CD14-positive monocyte (primary cell): Measurements from ENCODE around the gene LSS. TPM values are rescaled to one million over a fixed set of nuclear protein-coding genes. Genes with fewer than 3 reads are reported as not detected.
A peak's percentile ranks its signal among the peaks of the same experiment; 100 is the strongest.
"Not testable (repeated sequence)": the region's sequence is repeated elsewhere in the genome, so short reads cannot be mapped to it uniquely, and the experiment has no call there.

Experiments used
- DNase-seq, 3 donors: peaks; one replicate each; pipeline ENCODE4 v3.0.0-alpha.2; 2011 to 2022
- H2AFZ ChIP-seq: 2 replicates; pipeline ENCODE4 v1.6.0; 2012; ENCODE audit warnings: mild to moderate bottlenecking, low read depth, low read length, inconsistent platforms; ENCODE audit not compliant: insufficient read depth, poor library complexity, severe bottlenecking
- H3K27ac ChIP-seq, 2 donors: 1 replicate in 1 of 2; 2 replicates in 1 of 2; pipeline ENCODE4 v1.5.1; 2012 to 2013; ENCODE audit warnings: low read length in 2 of 2, control low read depth in 1 of 2, inconsistent platforms in 1 of 2, low read depth in 1 of 2, mild to moderate bottlenecking in 1 of 2
- H3K27me3 ChIP-seq, 2 donors: one replicate each; pipeline versions ENCODE4 v1.6.0 to v1.6.1; 2011 to 2013; ENCODE audit warnings: low read length in 2 of 2; ENCODE audit not compliant: control insufficient read depth in 2 of 2, insufficient read depth in 2 of 2
- H3K36me3 ChIP-seq, 2 donors: replicated peaks in 1 of 2; 1 replicate in 1 of 2; 2 replicates in 1 of 2; pipeline versions ENCODE4 v1.5.1 to v1.6.1; 2012 to 2013; ENCODE audit warnings: low read length in 2 of 2, control low read depth in 1 of 2, inconsistent platforms in 1 of 2, mild to moderate bottlenecking in 1 of 2; ENCODE audit not compliant: insufficient read depth in 2 of 2, control insufficient read depth in 1 of 2
- H3K4me1 ChIP-seq, 2 donors: 1 replicate in 1 of 2; 2 replicates in 1 of 2; pipeline versions ENCODE4 v1.5.1 to v1.6.1; 2012 to 2013; ENCODE audit warnings: low read length in 2 of 2, control low read depth in 1 of 2, inconsistent platforms in 1 of 2, mild to moderate bottlenecking in 1 of 2, moderate library complexity in 1 of 2; ENCODE audit not compliant: insufficient read depth in 2 of 2, control insufficient read depth in 1 of 2
- H3K4me2 ChIP-seq: replicated peaks from 2 replicates; pipeline ENCODE3; 2012; ENCODE audit warnings: low read length, moderate library complexity, mild to moderate bottlenecking; ENCODE audit not compliant: poor library complexity, severe bottlenecking; ENCODE audit errors: extremely low read depth
- H3K4me3 ChIP-seq, 3 experiments: fragments of 200-600 bp in 1 of 3; sonication (generic) in 1 of 3; replicated peaks in 1 of 3; 1 replicate in 2 of 3; 2 replicates in 1 of 3; pipeline ENCODE4 v1.5.1; 2011 to 2013; ENCODE audit warnings: low read length in 3 of 3, mild to moderate bottlenecking in 3 of 3, control low read depth in 2 of 3, low read depth in 2 of 3, inconsistent platforms in 1 of 3, moderate library complexity in 1 of 3
- H3K79me2 ChIP-seq: 2 replicates; pipeline ENCODE4 v1.6.0; 2012; ENCODE audit warnings: mild to moderate bottlenecking, control low read depth, inconsistent platforms, low read length, moderate library complexity; ENCODE audit not compliant: insufficient read depth
- H3K9ac ChIP-seq: 2 replicates; pipeline ENCODE4 v1.6.0; 2017; ENCODE audit warnings: low read length, mild to moderate bottlenecking; ENCODE audit not compliant: insufficient read depth, poor library complexity, severe bottlenecking
- H3K9me3 ChIP-seq, 2 donors: replicated peaks in 1 of 2; 1 replicate in 1 of 2; 2 replicates in 1 of 2; pipeline versions ENCODE4 v1.5.1 to v1.6.1; 2012 to 2013; ENCODE audit warnings: low read length in 2 of 2, control low read depth in 1 of 2; ENCODE audit not compliant: control insufficient read depth in 1 of 2, insufficient read depth in 1 of 2
- H4K20me1 ChIP-seq: 2 replicates; pipeline ENCODE4 v1.6.0; 2012; ENCODE audit warnings: mild to moderate bottlenecking, low read length, control low read depth, moderate library complexity; ENCODE audit not compliant: insufficient read depth
- H3K27ac Mint-ChIP-seq, 7 donors: one replicate each; pipeline ENCODE4 v1.8.0; 2020; ENCODE audit warnings: mild to moderate bottlenecking in 7 of 7, mixed read lengths in 7 of 7, moderate library complexity in 6 of 7, inconsistent platforms in 2 of 7
- H3K27me3 Mint-ChIP-seq, 3 donors: one replicate each; pipeline ENCODE4 v1.8.0; 2021 to 2022; ENCODE audit warnings: low read depth in 3 of 3, mild to moderate bottlenecking in 3 of 3, mixed read lengths in 3 of 3, moderate library complexity in 3 of 3, inconsistent platforms in 1 of 3
- H3K36me3 Mint-ChIP-seq, 2 donors: one replicate each; pipeline ENCODE4 v1.8.0; 2020; ENCODE audit warnings: mixed read lengths in 2 of 2, inconsistent platforms in 1 of 2, mild to moderate bottlenecking in 1 of 2
- H3K4me1 Mint-ChIP-seq: one replicate; pipeline ENCODE4 v1.8.0; 2020; ENCODE audit warnings: mild to moderate bottlenecking, mixed read lengths
- H3K4me3 Mint-ChIP-seq, 2 donors: one replicate each; pipeline ENCODE4 v1.8.0; 2020; ENCODE audit warnings: mild to moderate bottlenecking in 2 of 2, mixed read lengths in 2 of 2, moderate library complexity in 1 of 2
- H3K9me3 Mint-ChIP-seq, 7 donors: one replicate each; pipeline ENCODE4 v1.8.0; 2020 to 2022; ENCODE audit warnings: mixed read lengths in 7 of 7, mild to moderate bottlenecking in 6 of 7, moderate library complexity in 6 of 7, inconsistent platforms in 2 of 7
- WGBS: methylation state at CpG from one replicate; pipeline ENCODE4 v1.1.5; 2013; ENCODE audit warnings: missing lambda C conversion rate; ENCODE audit not compliant: insufficient coverage; 5-methylcytosine and 5-hydroxymethylcytosine counted together
- intact Hi-C, 2 donors: fragments of 100-400 bp; cut with micrococcal nuclease; formaldehyde crosslinking; loops; one replicate each; pipeline versions ENCODE4 v1.15.0 to v1.15.1; 2023
- polyA plus RNA-seq, 3 donors: library from polyadenylated mRNA; depleted of rRNA in 1 of 3; unstranded in 2 of 3; stranded (reverse) in 1 of 3; fragments of 300-500 nt in 2 of 3; fragments of >200 nt in 1 of 3; fragmentation: Illumina TruSeq in 2 of 3; gene quantifications; 1 replicate in 2 of 3; 2 replicates in 1 of 3; pipeline ENCODE4 v1.2.3, GENCODE V29; 2012 to 2021
- TF ChIP-seq, protein P1 (sequence below): fragments of 200-600 bp; IDR thresholded peaks from one replicate; pipeline ENCODE4 v1.8.0; 2022; ENCODE audit warnings: antibody characterized with exemption, mild to moderate bottlenecking

Gene LSS
- polyA plus RNA-seq, 3 donors = 4.1 to 20.0 (median 4.9) TPM

DNA sequence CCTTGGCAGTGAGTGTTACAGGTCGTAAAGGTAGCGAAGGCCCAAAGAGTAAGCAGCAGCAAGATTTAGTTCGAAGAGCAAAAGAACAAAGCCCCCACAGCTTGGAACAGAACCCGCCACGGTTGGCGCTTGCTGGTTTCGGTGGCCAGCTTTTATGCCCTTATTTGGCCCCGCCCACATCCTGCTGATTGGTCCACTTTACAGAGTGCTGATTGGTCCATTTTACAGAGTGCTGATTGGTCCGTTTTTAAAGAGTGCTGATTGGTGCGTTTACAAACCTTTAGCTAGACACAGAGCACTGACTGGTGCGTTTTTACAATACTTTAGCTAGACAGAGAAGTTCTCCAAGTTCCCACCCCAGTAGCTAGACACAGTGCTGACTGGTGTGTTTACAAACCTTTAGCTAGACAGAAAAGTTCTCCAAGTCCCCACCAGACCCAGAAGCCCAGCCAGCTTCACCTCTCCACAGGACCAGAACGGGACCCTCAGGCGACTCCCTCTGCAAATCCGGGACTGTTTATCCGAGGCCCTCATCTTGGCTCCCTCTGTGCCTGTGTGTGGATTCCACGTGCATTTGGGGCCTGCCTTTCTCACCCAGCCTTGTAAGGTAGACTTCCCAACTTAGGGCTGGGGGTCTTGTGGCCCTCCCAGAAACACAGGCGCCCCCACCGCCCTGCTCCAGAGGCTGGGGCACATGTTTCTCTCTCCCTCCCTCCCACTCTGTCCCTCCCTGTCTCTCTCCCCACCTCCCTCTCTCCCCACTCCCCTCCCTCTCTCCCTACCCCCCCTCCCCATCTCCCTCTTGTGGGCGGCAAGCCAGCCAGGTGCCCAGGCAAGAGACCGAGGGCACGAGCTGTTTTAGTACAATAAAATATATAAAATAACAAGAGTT lies 85.7 kb downstream of the LSS start:
- TF ChIP-seq, protein P1, sequence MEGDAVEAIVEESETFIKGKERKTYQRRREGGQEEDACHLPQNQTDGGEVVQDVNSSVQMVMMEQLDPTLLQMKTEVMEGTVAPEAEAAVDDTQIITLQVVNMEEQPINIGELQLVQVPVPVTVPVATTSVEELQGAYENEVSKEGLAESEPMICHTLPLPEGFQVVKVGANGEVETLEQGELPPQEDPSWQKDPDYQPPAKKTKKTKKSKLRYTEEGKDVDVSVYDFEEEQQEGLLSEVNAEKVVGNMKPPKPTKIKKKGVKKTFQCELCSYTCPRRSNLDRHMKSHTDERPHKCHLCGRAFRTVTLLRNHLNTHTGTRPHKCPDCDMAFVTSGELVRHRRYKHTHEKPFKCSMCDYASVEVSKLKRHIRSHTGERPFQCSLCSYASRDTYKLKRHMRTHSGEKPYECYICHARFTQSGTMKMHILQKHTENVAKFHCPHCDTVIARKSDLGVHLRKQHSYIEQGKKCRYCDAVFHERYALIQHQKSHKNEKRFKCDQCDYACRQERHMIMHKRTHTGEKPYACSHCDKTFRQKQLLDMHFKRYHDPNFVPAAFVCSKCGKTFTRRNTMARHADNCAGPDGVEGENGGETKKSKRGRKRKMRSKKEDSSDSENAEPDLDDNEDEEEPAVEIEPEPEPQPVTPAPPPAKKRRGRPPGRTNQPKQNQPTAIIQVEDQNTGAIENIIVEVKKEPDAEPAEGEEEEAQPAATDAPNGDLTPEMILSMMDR = no peak
- H3K4me3 Mint-ChIP-seq = no peak overlapping the region
- Histone ChIP-seq H3K27ac (no peak overlapping the region), H4K20me1 (no peaks in the 10 kb centered on the region), H3K9ac (no peak overlapping the region), H3K4me2 (no peak overlapping the region), H3K4me3 (no peak overlapping the region), H3K27me3 (no peaks in the 10 kb centered on the region), H3K36me3 (no peaks in the 10 kb centered on the region), H2AFZ (no peak overlapping the region), H3K9me3 (peaks cover 0 to 8% of the 10 kb centered on the region in 2 donors), H3K79me2 (no peaks in the 10 kb centered on the region), H3K4me1 (peaks cover 3 to 4% of the 10 kb centered on the region in 2 donors)
- H3K27me3 Mint-ChIP-seq = peaks cover 0 to 8% (median 5%) of the 10 kb centered on the region in 3 donors
- H3K4me1 Mint-ChIP-seq = peaks cover 7% of the 10 kb centered on the region
- no peaks in the 10 kb centered on the region for H3K36me3 Mint-ChIP-seq
- H3K9me3 Mint-ChIP-seq = peaks cover 0 to 8% (median 4%) of the 10 kb centered on the region in 7 donors
- no peak for DNase-seq
- no peak overlapping the region for H3K27ac Mint-ChIP-seq
- over 99% methylated on average over 16 of the region's 21 CpGs for WGBS
- intact Hi-C loops = no loop called here

DNA sequence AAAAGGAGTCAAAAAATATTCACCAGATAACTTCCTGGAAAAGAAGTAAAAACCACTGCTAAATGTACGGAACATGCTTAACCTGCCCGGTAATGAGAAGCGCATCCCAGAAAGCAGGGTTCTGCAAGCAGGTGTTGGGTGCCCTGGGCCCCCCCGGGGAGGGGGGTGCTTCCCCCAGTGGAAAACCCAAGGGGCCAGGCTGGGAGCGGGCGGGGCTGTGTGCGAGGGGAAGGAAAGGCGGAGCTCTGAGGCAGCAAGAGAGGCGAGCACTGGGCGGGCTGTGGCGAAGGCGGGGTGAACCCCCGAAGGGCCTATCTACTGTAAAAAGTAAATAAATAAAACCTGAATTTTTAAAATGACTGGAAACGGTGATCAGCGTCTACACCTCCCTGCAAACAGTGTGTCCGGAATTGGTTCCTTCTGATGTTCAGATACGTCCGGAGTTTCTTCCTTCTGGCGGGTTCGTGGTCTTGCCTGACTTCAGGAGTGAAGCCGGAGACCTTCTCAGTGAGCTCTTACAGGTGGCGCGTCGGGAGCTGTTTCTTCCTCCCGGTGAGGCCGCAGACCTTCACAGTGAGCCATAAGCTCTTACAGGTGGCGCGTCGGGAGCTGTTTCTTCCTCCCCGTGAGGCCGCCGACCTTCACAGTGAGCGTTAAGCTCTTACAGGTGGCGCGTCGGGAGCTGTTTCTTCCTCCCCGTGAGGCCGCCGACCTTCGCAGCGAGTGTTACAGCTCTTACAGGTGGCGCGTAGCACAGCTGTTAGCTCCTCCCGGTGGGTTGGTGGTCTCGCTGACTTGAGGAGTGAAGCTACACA lies 86.6 kb downstream of the LSS start:
- H3K27me3 Mint-ChIP-seq = peaks cover 0 to 8% (median 5%) of the 10 kb centered on the region in 3 donors
- Histone ChIP-seq H3K9ac (no peak overlapping the region), H3K27ac (no peak overlapping the region), H3K9me3 (peaks cover 0 to 8% of the 10 kb centered on the region in 2 donors), H3K36me3 (no peaks in the 10 kb centered on the region), H3K4me3 (no peak overlapping the region), H2AFZ (no peak overlapping the region), H3K79me2 (no peaks in the 10 kb centered on the region), H4K20me1 (no peaks in the 10 kb centered on the region), H3K4me1 (peaks cover 3 to 4% of the 10 kb centered on the region in 2 donors), H3K27me3 (no peaks in the 10 kb centered on the region), H3K4me2 (no peak overlapping the region)
- H3K9me3 Mint-ChIP-seq = peaks cover 0 to 8% (median 4%) of the 10 kb centered on the region in 7 donors
- peak overlapping the region in 1 of 7 donors; percentile 51 for H3K27ac Mint-ChIP-seq
- TF ChIP-seq, protein P1 = no peak
- 94% methylated on average over 45 of the region's 45 CpGs for WGBS
- intact Hi-C loops = no loop called here
- H3K36me3 Mint-ChIP-seq = no peaks in the 10 kb centered on the region
- DNase-seq = no peak
- H3K4me3 Mint-ChIP-seq = no peak overlapping the region
- peaks cover 7% of the 10 kb centered on the region for H3K4me1 Mint-ChIP-seq

DNA sequence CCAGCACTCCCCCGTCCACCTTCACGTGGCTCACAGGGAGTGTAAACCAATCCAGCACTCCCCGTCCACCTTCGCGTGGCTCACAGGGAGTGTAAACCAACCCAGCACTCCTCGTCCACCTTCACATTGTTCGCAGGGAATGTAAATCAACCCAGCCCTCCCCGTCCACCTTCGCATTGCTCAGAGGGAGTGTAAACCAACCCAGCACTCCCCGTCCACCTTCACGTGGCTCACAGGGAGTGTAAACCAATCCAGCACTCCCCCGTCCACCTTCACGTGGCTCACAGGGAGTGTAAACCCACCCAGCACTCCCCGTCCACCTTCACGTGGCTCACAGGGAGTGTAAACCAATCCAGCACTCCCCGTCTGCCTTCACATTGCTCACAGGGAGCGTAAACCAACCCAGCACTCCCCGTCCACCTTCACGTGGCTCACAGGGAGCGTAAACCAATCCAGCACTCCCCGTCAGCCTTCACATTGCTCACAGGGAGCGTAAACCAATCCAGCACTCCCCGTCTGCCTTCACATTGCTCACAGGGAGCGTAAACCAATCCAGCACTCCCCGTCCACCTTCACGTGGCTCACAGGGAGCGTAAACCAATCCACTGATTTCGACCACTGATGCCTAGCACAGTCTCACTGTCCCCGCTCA lies 88.1 kb downstream of the LSS start:
- H3K4me1 Mint-ChIP-seq, H3K36me3 Mint-ChIP-seq, H3K79me2 ChIP-seq, H3K27ac ChIP-seq, H3K4me1 ChIP-seq, H3K4me2 ChIP-seq, H3K36me3 ChIP-seq, H3K4me3 Mint-ChIP-seq, H3K9me3 Mint-ChIP-seq, DNase-seq, intact Hi-C loops, H3K4me3 ChIP-seq, H3K9ac ChIP-seq, H2AFZ ChIP-seq, H3K9me3 ChIP-seq, H3K27me3 ChIP-seq, H4K20me1 ChIP-seq: not testable (repeated sequence)
- peaks cover 0 to 10% (median 5%) of the 10 kb centered on the region in 3 donors for H3K27me3 Mint-ChIP-seq
- WGBS = 71% methylated on average over 29 of the region's 29 CpGs
- H3K27ac Mint-ChIP-seq = peak overlapping the region in 2 of 7 donors; percentile 5 to 64
